HepG2 (cell line): Measurements from ENCODE around the gene GPRASP3.

Source experiments
- AKAP8 ChIP-seq: sonication (generic); formaldehyde crosslinking; IDR thresholded peaks from 2 replicates; pipeline ENCODE4 v1.5.1; 2020; ENCODE audit warnings: mild to moderate bottlenecking, missing genetic modification reagents
- EP300 ChIP-seq, 3 experiments: sonication (generic) in 1 of 3; formaldehyde crosslinking in 1 of 3; IDR thresholded peaks; 2 replicates each; pipeline versions ENCODE4 v1.5.1 to v1.6.1; 2011 to 2020; ENCODE audit warnings: low read depth in 2 of 3, low read length in 2 of 3, borderline replicate concordance in 1 of 3, improper control_type of control experiment in 1 of 3, mild to moderate bottlenecking in 1 of 3, missing genetic modification reagents in 1 of 3, moderate library complexity in 1 of 3
- HNRNPUL1 ChIP-seq: fragments of 200-400 bp; formaldehyde crosslinking; IDR thresholded peaks from 2 replicates; pipeline ENCODE4 v1.6.1; 2017; ENCODE audit warnings: low read depth, mild to moderate bottlenecking, low read length, moderate library complexity
- MTF2 ChIP-seq: sonication (generic); formaldehyde crosslinking; IDR thresholded peaks from 2 replicates; pipeline ENCODE4 v1.5.0; 2020; ENCODE audit warnings: missing genetic modification reagents, borderline replicate concordance
- RFX1 ChIP-seq: fragments of 450-650 bp; IDR thresholded peaks from 2 replicates; pipeline ENCODE4 v1.6.1; 2017
- SP1 ChIP-seq, 2 experiments: fragments of 450-650 bp in 1 of 2; sonication (generic) in 1 of 2; formaldehyde crosslinking in 1 of 2; IDR thresholded peaks; 2 replicates each; pipeline versions ENCODE4 v1.4.0 to v1.6.1; 2016 to 2020; ENCODE audit warnings: missing genetic modification reagents in 1 of 2
- SRSF1 ChIP-seq: fragments of 200-400 bp; formaldehyde crosslinking; optimal IDR thresholded peaks from 2 replicates; pipeline ENCODE3; 2017; ENCODE audit warnings: mild to moderate bottlenecking, low read depth, low read length, moderate library complexity
- ZFAT ChIP-seq: sonication (generic); formaldehyde crosslinking; conservative IDR thresholded peaks from 2 replicates; pipeline ENCODE4 v1.8.1; 2023; ENCODE audit warnings: missing genetic modification reagents, inconsistent platforms
- TF ChIP-seq, protein P1 (sequence below): sonication (generic); formaldehyde crosslinking; IDR thresholded peaks from 2 replicates; pipeline ENCODE4 v1.9.0; 2022; ENCODE audit warnings: missing genetic modification reagents, mild to moderate bottlenecking, borderline replicate concordance
- TF ChIP-seq, protein P2 (sequence below): sonication (generic); formaldehyde crosslinking; IDR thresholded peaks from 2 replicates; pipeline ENCODE4 v1.5.0; 2020; ENCODE audit warnings: mild to moderate bottlenecking, missing genetic modification reagents, moderate library complexity
- TF ChIP-seq, protein P3 (sequence below): sonication (generic); formaldehyde crosslinking; IDR thresholded peaks from 2 replicates; pipeline ENCODE4 v1.4.0; 2020; ENCODE audit warnings: missing genetic modification reagents, mild to moderate bottlenecking, borderline replicate concordance
- TF ChIP-seq, protein P4 (sequence below): sonication (generic); formaldehyde crosslinking; IDR thresholded peaks from 2 replicates; pipeline ENCODE4 v1.4.0; 2020; ENCODE audit warnings: missing genetic modification reagents

GRCh38 chrX:102684772-102685520, 35.6 kb upstream of the GPRASP3 start:
- TF ChIP-seq SRSF1 (no peak), SP1 (IDR thresholded peaks at IDR 0.05) (no peak), SP1 (CRISPR knock-in tag; IDR thresholded peaks at IDR 0.05) (no peak), ZFAT (CRISPR knock-in tag) (no peak), MTF2 (CRISPR knock-in tag) (no peak), RFX1 (no peak), HNRNPUL1 (no peak), EP300 (IDR thresholded peaks at IDR 0.05; ENCODE audit: low read depth in 2 of 2, low read length in 2 of 2) (no peak), EP300 (CRISPR knock-in tag; IDR thresholded peaks at IDR 0.05; ENCODE audit: borderline replicate concordance) (no peak), AKAP8 (CRISPR knock-in tag) (no peak)
- TF ChIP-seq, protein P1, sequence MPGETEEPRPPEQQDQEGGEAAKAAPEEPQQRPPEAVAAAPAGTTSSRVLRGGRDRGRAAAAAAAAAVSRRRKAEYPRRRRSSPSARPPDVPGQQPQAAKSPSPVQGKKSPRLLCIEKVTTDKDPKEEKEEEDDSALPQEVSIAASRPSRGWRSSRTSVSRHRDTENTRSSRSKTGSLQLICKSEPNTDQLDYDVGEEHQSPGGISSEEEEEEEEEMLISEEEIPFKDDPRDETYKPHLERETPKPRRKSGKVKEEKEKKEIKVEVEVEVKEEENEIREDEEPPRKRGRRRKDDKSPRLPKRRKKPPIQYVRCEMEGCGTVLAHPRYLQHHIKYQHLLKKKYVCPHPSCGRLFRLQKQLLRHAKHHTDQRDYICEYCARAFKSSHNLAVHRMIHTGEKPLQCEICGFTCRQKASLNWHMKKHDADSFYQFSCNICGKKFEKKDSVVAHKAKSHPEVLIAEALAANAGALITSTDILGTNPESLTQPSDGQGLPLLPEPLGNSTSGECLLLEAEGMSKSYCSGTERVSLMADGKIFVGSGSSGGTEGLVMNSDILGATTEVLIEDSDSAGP (CRISPR knock-in tag): no peak
- TF ChIP-seq, protein P2, sequence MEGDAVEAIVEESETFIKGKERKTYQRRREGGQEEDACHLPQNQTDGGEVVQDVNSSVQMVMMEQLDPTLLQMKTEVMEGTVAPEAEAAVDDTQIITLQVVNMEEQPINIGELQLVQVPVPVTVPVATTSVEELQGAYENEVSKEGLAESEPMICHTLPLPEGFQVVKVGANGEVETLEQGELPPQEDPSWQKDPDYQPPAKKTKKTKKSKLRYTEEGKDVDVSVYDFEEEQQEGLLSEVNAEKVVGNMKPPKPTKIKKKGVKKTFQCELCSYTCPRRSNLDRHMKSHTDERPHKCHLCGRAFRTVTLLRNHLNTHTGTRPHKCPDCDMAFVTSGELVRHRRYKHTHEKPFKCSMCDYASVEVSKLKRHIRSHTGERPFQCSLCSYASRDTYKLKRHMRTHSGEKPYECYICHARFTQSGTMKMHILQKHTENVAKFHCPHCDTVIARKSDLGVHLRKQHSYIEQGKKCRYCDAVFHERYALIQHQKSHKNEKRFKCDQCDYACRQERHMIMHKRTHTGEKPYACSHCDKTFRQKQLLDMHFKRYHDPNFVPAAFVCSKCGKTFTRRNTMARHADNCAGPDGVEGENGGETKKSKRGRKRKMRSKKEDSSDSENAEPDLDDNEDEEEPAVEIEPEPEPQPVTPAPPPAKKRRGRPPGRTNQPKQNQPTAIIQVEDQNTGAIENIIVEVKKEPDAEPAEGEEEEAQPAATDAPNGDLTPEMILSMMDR (CRISPR knock-in tag): no peak
- TF ChIP-seq, protein P3, sequence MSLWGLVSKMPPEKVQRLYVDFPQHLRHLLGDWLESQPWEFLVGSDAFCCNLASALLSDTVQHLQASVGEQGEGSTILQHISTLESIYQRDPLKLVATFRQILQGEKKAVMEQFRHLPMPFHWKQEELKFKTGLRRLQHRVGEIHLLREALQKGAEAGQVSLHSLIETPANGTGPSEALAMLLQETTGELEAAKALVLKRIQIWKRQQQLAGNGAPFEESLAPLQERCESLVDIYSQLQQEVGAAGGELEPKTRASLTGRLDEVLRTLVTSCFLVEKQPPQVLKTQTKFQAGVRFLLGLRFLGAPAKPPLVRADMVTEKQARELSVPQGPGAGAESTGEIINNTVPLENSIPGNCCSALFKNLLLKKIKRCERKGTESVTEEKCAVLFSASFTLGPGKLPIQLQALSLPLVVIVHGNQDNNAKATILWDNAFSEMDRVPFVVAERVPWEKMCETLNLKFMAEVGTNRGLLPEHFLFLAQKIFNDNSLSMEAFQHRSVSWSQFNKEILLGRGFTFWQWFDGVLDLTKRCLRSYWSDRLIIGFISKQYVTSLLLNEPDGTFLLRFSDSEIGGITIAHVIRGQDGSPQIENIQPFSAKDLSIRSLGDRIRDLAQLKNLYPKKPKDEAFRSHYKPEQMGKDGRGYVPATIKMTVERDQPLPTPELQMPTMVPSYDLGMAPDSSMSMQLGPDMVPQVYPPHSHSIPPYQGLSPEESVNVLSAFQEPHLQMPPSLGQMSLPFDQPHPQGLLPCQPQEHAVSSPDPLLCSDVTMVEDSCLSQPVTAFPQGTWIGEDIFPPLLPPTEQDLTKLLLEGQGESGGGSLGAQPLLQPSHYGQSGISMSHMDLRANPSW: no peak
- TF ChIP-seq, protein P4, sequence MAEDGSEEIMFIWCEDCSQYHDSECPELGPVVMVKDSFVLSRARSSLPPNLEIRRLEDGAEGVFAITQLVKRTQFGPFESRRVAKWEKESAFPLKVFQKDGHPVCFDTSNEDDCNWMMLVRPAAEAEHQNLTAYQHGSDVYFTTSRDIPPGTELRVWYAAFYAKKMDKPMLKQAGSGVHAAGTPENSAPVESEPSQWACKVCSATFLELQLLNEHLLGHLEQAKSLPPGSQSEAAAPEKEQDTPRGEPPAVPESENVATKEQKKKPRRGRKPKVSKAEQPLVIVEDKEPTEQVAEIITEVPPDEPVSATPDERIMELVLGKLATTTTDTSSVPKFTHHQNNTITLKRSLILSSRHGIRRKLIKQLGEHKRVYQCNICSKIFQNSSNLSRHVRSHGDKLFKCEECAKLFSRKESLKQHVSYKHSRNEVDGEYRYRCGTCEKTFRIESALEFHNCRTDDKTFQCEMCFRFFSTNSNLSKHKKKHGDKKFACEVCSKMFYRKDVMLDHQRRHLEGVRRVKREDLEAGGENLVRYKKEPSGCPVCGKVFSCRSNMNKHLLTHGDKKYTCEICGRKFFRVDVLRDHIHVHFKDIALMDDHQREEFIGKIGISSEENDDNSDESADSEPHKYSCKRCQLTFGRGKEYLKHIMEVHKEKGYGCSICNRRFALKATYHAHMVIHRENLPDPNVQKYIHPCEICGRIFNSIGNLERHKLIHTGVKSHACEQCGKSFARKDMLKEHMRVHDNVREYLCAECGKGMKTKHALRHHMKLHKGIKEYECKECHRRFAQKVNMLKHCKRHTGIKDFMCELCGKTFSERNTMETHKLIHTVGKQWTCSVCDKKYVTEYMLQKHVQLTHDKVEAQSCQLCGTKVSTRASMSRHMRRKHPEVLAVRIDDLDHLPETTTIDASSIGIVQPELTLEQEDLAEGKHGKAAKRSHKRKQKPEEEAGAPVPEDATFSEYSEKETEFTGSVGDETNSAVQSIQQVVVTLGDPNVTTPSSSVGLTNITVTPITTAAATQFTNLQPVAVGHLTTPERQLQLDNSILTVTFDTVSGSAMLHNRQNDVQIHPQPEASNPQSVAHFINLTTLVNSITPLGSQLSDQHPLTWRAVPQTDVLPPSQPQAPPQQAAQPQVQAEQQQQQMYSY (CRISPR knock-in tag): no peak
